NCI-H2227 treated with DMSO at 0.1 percent for 48 hours (cell line): ENCODE results near the gene PEA15.

ENCODE experiments used
- DNase-seq: peaks from one replicate; lab custom pipeline; 2025; lab: John Stamatoyannopoulos, UW

PEA15 gene

GRCh38 chr1:160208557-160209320 is 3.6 kb downstream of the PEA15 start:
- no peak for DNase-seq

GRCh38 chr1:160209321-160210046 is 4.3 kb downstream of the PEA15 start:
- no peak for DNase-seq

DNA sequence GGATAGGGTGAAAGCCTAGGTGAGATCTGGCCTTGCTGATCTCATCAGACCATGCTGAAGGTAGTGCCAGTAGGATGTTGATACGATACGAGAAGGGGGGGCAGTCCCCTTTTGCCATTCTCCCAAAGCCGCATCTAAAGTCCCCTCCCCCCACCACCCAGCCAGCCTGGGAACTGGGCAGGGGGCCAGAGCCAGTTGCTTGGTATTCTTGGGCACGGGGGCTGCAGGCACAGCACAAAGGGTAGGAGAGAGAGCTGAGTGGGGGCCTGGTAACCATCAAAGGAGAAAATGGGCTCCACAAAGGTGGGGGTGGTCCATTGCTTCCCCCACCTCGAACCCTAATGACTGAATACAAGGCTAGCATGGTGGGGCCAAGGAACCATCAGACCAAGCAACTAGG is 5.4 kb downstream of the PEA15 start:
- no peak for DNase-seq

DNA sequence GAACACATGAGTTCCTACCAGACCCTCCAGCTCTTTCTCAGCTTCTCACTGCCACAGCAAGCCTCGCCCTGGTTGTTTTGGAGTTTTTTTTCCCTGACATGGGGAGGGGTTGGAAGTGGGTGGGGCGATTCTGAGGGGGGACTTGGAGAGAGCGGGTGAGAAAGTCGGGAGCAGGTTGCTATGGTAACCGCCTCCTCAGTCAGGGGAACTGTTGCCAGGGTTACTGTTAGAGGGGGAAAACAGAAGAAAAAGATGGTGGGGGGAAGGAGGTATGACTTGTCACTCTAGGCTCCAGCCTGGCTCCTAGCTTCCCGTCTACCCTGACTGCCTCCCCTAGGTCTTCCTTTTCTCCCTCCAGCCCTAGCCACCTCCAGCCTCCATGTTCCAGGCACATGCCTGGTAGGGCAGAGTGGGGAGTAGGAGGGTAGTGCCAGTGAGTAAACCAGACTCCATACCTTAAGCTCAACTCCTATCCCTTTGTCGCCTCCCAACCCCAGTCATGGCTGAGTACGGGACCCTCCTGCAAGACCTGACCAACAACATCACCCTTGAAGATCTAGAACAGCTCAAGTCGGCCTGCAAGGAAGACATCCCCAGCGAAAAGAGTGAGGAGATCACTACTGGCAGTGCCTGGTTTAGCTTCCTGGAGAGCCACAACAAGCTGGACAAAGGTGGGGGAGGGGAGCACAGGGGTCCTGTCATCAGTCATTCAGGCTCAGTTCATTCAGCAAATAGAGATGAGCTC is 6.0 kb downstream of the PEA15 start:
- peak; percentile 57 for DNase-seq

DNA sequence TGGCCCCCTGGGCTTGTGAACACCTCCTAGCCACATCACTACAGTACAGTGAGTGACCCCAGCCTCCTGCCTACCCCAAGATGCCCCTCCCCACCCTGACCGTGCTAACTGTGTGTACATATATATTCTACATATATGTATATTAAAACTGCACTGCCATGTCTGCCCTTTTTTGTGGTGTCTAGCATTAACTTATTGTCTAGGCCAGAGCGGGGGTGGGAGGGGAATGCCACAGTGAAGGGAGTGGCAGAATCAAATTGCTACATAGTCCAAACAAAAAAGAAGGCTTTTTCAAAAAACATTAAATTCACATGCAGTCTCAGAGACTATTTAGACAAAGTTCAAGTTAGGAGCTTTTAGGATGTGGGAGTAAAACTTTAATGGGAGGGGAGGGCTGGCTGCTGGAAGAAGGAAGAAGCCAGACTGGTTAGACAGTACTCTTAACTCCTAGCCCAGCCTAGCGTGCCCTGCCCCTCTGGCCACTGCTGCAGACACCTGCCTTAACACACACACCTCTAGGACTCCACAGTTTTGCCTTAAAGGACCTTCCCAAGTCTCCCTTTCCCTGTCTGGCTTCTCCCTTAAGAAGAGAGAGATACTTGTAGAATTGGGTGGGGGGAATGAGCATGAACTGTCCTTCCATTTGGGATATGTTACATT is 9.4 kb downstream of the PEA15 start:
- no peak for DNase-seq

DNA sequence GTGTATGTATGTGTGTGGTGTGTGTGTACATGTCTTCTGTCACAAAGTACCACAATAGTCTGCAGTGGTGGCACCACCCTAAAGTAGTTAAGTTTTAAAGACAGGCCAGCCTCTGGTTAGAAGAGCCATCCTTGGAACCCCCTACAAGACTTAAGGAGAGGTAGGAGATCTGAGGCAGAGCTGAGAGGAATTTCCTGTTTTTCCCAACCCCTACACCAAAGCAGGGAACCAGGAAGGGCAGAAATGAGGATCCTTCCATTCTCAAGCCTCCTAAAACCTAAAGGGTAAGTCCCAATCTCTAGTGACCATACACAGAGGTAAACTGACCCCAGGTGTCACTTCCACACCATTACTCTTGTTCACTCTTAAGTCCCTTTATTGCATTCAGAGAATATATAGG is 11.1 kb downstream of the PEA15 start:
- no peak for DNase-seq

DNA sequence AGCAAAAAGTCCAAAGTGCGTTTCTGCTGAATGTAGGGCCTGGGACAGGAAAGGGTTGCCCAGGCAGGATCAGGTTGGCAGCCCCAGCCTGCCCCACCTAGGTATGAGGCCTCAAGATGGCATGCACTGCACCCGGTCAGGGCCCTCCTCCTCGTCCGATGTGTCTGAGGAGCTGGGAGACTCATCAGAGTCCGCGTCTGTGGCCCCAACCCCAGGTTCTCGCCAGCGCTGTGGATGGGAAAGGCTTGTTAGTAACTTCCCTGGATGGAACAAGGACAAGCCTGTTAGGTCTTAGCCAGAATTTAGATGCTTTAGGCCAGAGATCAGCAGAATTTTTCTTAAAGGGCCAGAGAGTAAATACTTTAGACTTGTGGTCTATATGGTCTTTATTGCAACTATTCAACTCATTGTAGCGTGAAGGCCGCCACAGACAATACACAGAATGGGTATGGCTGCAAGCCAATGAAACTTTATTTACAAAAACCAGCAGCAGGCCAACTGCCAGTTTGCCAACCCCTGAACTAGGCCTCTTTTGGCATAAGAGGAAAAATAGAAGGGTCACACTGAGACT is 12.4 kb downstream of the PEA15 start:
- no peak for DNase-seq

DNA sequence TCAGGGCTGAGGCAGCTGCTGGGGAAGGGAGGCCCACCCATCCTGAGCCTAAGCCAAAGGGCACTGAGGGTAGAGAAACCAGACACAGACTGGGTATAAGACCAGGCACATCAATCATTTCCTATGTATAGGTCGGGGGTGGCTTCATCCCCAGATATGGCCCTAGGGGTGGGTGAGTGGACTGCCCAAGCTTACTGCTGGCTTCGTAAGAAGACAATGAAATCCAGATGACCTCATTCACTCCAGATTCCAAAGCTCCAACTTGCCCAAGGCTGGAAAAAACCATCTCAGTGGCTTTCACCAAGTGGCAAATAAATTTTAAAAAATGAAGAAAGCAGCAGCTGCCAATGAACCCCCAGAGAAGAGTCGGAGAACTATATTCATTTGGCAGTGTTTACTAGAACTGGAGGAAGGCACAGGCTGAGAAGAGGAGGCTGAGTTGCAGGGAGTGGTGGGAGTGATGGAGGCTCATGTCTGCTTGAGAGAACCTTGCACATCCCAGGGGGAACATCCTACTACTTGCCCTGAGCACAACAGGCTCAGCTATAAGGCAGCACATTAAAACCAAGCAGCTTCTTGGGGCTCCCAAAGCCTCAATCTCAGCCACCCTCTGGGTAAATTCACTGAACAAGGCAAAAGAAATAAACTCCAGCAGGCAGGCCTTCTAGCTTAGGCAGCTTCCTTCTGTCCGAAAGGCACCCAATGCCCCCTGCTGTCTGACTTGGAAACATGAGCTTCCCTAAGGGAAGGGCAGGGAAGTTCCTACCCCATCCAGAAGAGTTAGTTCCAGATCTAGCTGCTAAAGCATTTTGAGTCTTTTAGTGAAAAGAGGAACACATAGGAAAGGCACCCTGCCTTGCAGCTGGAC is 14.1 kb downstream of the PEA15 start:
- no peak for DNase-seq

DNA sequence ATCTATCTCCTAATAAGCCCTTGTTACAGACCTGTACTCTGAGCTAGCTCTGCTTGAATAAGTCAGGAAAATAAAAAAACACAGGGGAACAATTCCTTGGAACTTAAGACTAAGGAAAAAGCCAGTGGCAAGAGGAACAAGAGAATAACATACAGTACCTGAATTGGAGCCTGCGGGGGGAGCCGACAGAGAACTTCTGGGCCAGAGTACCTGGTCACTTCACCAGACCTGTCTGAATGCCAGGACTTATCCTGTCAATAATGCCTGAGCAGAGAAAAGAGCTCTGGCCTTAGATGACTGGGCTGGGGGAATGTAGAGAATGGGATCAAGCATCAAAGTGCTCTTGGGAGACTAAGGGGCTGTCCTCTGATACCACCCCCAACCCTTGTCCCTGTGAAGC is 15.1 kb downstream of the PEA15 start:
- no peak for DNase-seq

DNA sequence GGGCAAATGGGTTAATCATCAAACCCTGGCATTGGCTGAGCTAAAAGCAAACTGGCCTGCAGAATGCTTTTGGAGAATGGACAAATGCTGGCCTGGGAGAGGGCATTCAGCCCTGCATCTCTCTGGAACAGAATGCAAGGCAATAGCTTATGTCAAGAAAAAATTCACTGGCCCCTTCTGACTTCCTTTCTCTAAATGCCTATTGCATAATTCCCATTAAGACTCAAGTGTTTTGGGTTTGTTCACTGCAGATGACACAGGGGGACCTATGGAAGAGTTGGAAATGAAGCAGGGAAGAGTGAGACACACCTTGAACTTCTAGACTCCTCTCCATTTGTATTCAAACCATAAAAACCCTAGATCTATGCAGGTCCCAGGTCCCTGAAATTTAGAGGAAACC is 15.9 kb downstream of the PEA15 start:
- no peak for DNase-seq

DNA sequence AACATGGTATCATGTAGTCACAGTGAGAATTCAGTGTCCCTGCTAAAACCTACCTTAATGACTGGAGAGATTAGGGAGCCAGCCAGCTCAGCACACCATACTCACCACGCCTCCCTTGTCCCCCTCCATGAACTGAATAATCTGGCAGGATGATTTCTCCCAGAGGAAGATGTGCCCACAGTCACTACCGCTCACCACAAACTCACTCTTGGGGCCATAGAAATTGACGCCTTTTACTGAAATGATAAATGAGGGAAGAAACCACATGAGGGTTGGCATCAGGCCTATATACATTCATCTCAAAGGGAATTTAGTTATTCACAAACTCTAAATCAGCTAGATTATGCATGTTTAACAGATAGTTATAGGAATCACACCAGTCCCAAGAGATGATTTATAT is 17.4 kb downstream of the PEA15 start:
- DNase-seq: no peak

- DNase-seq: no peak
Observed at GRCh38 chr1:160224606-160225005, 19.4 kb downstream of the PEA15 start.

- no peak for DNase-seq
Observed at GRCh38 chr1:160225345-160225744, 20.2 kb downstream of the PEA15 start.

GRCh38 chr1:160226623-160227022 is 21.4 kb downstream of the PEA15 start:
- DNase-seq: no peak

GRCh38 chr1:160227034-160227433 is 21.9 kb downstream of the PEA15 start:
- no peak for DNase-seq

DNA sequence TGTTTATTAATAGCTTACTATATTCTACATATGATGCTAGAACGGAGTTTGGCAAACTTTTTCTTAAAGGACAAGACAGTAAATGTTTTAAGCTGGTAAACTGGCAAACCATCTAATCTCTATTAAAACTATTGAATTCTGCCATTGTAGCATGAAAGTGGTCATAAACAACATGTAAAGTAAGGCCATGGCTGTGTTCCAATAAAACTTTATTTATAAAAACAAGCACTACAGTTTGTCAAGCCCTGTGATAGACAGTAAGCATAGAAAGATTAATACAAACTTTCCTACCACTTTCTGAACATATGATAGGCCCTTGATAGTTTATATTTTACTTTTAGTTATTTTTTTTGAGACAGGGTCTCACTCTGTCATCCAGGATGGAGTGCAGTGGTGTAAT is 22.4 kb downstream of the PEA15 start:
- DNase-seq: no peak

- no peak for DNase-seq
Observed at GRCh38 chr1:160228431-160228830, 23.2 kb downstream of the PEA15 start.

GRCh38 chr1:160232911-160233310 is 27.7 kb downstream of the PEA15 start:
- no peak for DNase-seq

GRCh38 chr1:160236806-160237205 is 31.6 kb downstream of the PEA15 start:
- no peak for DNase-seq

DNA sequence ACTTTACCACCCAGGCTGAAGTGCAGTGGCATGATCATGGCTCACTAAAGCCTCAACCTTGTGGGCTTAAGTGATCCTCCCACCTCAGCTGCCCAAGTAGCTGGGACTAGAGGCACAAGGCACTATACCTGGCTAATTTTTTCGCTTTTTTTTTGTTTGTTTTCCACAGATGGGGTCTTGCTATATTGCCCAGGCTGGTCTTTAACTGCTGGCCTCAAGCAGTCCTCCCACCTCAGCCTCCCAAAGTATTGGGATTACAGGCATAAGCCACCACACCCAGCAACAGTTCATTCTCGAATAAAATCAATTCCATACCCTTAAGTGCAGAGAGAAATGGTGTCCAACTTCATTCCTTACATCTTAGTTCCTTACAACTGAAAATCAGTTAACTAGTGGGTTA is 32.4 kb downstream of the PEA15 start:
- no peak for DNase-seq

DNA sequence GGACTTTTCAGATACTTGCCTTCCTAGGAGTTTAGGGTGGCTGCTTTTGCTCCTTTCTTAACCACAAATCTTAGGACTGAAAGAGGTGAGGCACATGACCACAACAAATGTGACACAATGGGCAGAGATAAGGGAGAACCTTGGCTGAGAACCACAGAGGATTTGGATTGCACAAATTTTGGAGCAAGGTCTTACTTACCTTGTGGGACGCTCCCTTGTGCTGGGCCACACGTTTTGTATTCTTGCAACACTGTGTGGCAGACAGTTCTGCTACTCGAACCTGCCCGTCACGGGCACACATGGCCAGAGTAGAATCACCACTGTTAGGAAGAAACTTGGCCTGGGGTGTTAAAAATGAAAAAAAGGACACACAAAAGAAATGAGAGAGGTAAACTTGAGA is 33.2 kb downstream of the PEA15 start:
- no peak for DNase-seq
